SK-N-MC (cell line): ENCODE data around the gene GSTM2.
"Not testable (repeated sequence)": the region's sequence is repeated elsewhere in the genome, so short reads cannot be mapped to it uniquely, and the experiment has no call there.

ENCODE experiments used
- DNase-seq: peaks from one replicate; pipeline ENCODE4 v3.0.0-alpha.2; 2011; ENCODE audit warnings: low read depth, low spot score
- H3K27ac ChIP-seq: fragments of 200-600 bp; sonication (generic); 2 replicates; pipeline ENCODE4 v1.5.1; 2016; ENCODE audit warnings: mixed run types
- H3K36me3 ChIP-seq: fragments of 200-600 bp; sonication (generic); 2 replicates; pipeline ENCODE4 v1.6.1; 2017; ENCODE audit warnings: antibody characterized with exemption, low read length, mixed read lengths; ENCODE audit not compliant: insufficient read depth
- H3K4me3 ChIP-seq: fragments of 200-600 bp; sonication (generic); 2 replicates; pipeline ENCODE4 v1.5.1; 2016
- H3K9ac ChIP-seq: fragments of 200-600 bp; sonication (generic); 2 replicates; pipeline ENCODE4 v1.8.0; 2017; ENCODE audit warnings: mixed run types, mixed read lengths; ENCODE audit not compliant: insufficient read length
- H3K9me3 ChIP-seq: fragments of 200-600 bp; sonication (generic); 2 replicates; pipeline ENCODE4 v1.6.1; 2017; ENCODE audit warnings: low read depth, mild to moderate bottlenecking, antibody characterized with exemption, low read length, moderate library complexity, mixed read lengths
- EZH2 ChIP-seq: fragments of 200-600 bp; sonication (generic); IDR thresholded peaks from one replicate; pipeline ENCODE4 v1.6.1; 2017; ENCODE audit warnings: antibody characterized with exemption
- FOXP2 ChIP-seq: optimal IDR thresholded peaks from 2 replicates; pipeline ENCODE3; 2011; ENCODE audit warnings: mild to moderate bottlenecking, moderate library complexity; ENCODE audit not compliant: insufficient read depth; ENCODE audit errors: extremely low read length, control extremely low read depth
- POLR2AphosphoS5 ChIP-seq: IDR thresholded peaks from 2 replicates; pipeline ENCODE4 v1.6.1; 2012; ENCODE audit warnings: mild to moderate bottlenecking, low read depth, low read length, borderline replicate concordance

The GSTM2 gene

DNA sequence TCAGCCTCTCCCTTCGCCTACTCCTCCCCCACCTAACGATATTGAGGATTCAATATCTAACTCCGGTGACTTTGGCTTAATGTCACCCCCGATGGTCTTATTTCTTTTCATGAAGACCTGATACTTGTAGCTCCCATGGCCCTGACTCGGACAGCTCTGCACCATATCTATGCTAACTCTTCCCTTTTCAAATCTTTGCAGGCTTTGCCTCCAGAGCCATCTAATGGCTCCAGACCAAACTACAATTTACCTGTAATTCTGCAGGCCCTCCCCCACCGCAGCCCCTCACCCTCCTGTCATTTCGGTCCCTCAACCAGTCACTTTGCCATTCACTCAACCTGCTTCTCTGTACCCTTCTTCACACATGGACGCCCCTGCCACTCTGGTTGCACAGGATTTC is 36.3 kb downstream of the GSTM2 start:
- no peaks in the 10 kb centered on the region for H3K9me3 ChIP-seq
- H3K4me3 ChIP-seq = no peak overlapping the region
- H3K9ac ChIP-seq = no peak overlapping the region
- DNase-seq = no peak
- TF ChIP-seq FOXP2 (no peak), EZH2 (no peak), POLR2AphosphoS5 (no peak)
- no peak overlapping the region for H3K27ac ChIP-seq
- no peaks in the 10 kb centered on the region for H3K36me3 ChIP-seq

DNA sequence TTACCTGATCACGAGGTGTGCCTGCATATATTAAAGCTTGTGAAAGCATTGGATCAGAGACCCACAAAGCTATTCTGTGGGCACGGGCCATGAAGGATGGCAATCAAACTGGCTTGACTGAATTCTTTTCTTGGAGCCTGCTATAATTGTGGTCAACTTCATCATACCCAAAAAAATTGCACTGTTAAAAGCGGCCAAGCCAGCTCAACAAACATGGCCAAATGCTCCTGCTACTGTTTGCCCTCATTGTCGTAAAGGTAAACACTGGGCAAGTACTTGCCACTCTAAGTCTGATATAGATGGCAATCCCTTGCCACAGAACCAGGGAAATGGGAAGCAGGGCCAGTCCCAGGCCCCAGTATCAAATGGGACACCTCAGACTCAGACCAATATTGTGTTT is 37.6 kb downstream of the GSTM2 start:
- DNase-seq = no peak
- no peak overlapping the region for H3K27ac ChIP-seq
- no peak overlapping the region for H3K9ac ChIP-seq
- H3K4me3 ChIP-seq = no peak overlapping the region
- no peaks in the 10 kb centered on the region for H3K9me3 ChIP-seq
- H3K36me3 ChIP-seq = no peaks in the 10 kb centered on the region
- TF ChIP-seq FOXP2 (no peak), POLR2AphosphoS5 (no peak), EZH2 (no peak)

DNA sequence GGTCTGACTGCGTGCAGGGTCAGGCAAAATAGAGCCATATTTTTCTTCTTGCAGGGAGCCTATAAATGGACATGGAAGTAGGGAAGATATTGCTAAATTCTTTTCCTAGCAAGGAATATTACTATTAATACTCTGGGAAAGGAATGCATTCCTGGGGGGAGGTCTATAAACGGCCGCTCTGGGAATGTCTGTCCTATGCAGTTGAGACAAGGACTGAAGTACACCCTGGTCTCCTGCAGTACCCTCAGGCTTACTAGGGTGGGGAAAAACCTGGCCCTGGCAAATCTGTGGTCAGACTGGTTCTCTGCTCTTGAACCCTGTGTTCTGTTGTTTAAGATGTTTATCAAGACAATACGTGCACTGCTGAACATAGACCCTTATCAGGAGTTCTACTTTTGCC is 41.1 kb downstream of the GSTM2 start:
- H3K27ac ChIP-seq, H3K9ac ChIP-seq, H3K4me3 ChIP-seq, H3K9me3 ChIP-seq, DNase-seq, H3K36me3 ChIP-seq: not testable (repeated sequence)

GRCh38 chr1:109709822-109710221 is 42.0 kb downstream of the GSTM2 start:
- H3K9ac ChIP-seq, H3K36me3 ChIP-seq, H3K4me3 ChIP-seq, DNase-seq, H3K27ac ChIP-seq, H3K9me3 ChIP-seq: not testable (repeated sequence)

DNA sequence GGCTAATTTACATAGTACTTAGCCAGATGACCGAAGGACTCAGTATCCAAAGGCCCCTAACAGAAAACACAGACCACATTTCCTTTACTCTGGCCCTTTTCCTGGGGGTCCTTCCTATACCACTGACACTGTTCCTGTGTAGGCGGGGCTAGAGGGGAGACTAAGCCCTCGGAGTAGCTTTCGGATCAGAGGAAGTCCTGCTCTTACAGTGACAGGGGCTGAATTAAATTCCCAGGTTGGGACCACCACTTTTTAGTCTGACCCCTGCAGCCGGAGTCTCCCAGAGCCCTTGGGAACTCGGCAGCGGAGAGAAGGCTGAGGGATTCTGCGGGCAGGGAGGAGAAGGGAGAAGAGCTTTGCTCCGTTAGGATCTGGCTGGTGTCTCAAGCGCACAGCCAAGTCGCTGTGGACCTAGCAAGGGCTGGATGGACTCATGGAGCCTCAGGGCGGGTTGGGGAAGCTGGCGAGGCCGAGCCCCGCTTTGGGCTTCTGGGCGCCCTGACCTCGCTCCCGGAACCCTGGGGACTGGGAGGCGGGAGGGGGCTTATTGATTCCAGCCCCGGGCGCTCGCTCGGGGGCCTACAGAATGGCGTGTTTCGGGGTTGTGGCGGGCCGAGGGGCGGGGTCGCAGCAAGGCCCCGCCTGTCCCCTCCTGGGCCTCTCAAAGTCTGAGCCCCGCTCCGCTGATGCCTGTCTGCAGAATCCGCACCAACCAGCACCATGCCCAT is 43.9 kb downstream of the GSTM2 start, which contains the start of gene GSTM5:
TSS of gene GSTM5 (plus strand) at position 659 of the 728 bp plus-strand sequence. CDS start at position 721, 62 bp downstream.
- not testable (repeated sequence) for H3K9me3 ChIP-seq, H3K4me3 ChIP-seq, DNase-seq, H3K9ac ChIP-seq, H3K27ac ChIP-seq, H3K36me3 ChIP-seq

GRCh38 chr1:109712321-109712864 is 44.5 kb downstream of the GSTM2 start:
- Histone ChIP-seq H3K36me3 (no peaks in the 10 kb centered on the region), H3K4me3 (no peak overlapping the region), H3K27ac (no peak overlapping the region), H3K9ac (no peak overlapping the region), H3K9me3 (no peaks in the 10 kb centered on the region)
- no peak for TF ChIP-seq EZH2
- no peak for TF ChIP-seq POLR2AphosphoS5
- TF ChIP-seq FOXP2 = no peak
- DNase-seq = no peak

DNA sequence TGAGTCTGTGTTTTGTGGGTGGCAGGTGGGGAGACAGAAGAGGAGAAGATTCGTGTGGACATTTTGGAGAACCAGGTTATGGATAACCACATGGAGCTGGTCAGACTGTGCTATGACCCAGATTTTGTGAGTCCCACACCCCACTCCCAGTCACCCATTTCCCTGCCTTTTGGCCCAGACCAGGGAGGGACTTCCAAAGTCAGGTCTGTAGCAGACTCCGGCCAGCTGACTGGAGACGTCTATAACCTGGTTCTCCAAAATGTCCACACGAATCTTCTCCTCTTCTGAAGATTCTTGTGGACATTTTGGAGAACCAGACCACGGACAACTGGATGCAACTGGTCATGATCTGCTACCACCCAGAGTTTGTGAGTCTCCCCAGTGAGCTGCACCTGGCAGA is 45.8 kb downstream of the GSTM2 start:
- Histone ChIP-seq H3K9me3 (no peaks in the 10 kb centered on the region), H3K4me3 (no peak overlapping the region), H3K36me3 (no peaks in the 10 kb centered on the region), H3K27ac (no peak overlapping the region), H3K9ac (no peak overlapping the region)
- no peak for DNase-seq
- TF ChIP-seq FOXP2 (no peak), POLR2AphosphoS5 (no peak)

DNA sequence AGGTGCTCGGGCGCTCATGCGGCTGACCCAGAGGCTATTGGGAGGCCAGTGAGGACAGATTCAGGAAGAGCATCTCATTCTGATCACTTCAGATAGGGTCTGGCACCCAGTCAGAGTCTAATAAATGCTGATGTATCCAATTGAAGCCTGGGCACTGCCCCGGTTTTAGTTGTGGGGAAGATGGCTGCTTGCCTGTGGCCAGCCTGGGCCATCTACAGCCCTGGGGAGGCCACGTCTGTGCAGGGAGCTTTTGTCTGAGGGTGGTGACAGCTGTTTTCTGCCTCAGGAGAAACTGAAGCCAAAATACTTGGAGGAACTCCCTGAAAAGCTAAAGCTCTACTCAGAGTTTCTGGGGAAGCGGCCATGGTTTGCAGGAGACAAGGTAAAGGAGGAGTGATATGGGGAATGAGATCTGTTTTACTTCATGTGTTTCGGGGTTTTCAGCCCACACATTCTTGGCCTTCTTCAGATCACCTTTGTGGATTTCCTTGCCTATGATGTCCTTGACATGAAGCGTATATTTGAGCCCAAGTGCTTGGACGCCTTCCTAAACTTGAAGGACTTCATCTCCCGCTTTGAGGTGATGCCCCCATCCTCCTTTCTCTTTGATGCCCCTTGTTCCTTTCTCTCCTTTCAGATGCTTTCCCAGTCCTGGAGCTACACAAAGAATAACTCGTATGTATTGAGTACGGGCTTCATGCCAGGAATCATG is 47.0 kb downstream of the GSTM2 start:
- H3K9me3 ChIP-seq = no peaks in the 10 kb centered on the region
- no peak overlapping the region for H3K27ac ChIP-seq
- no peak overlapping the region for H3K9ac ChIP-seq
- DNase-seq = no peak
- no peak overlapping the region for H3K4me3 ChIP-seq
- TF ChIP-seq EZH2 (no peak), POLR2AphosphoS5 (no peak), FOXP2 (no peak)
- no peaks in the 10 kb centered on the region for H3K36me3 ChIP-seq

DNA sequence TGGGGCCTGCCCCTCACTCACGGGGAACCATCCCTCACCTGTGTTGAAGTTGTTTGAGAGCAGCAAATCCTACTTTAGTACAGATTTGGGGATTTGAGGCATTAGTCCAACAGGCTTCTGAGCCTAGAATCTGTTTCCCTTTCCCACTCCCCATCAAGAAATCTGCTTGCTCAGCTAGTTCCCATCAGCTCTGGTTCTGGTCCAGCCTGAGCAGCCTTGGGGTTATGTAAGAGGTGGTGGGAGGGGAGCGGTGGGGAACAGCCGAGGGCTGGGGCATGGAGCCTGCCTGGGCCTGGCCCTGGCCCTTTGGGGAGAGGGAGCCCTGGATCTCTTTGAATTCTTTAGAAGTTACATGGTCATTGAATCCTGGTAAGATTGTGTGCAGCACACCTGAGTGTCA is 48.3 kb downstream of the GSTM2 start:
- H3K36me3 ChIP-seq = no peaks in the 10 kb centered on the region
- H3K9me3 ChIP-seq = no peaks in the 10 kb centered on the region
- no peak overlapping the region for H3K9ac ChIP-seq
- H3K27ac ChIP-seq = no peak overlapping the region
- no peak for DNase-seq
- H3K4me3 ChIP-seq = no peak overlapping the region
- TF ChIP-seq POLR2AphosphoS5 (no peak), FOXP2 (no peak), EZH2 (no peak)
